OCI-LY7 (cell line): ENCODE data around the gene RNF166. TPM values are rescaled to one million over a fixed set of nuclear protein-coding genes. Genes with fewer than 3 reads are reported as not detected.

Experiments
- BruUV-seq: library from RNA; stranded (reverse); fragments of 400-500 nt; replicated peaks from 2 replicates; lab custom pipeline; 2021; lab: Mats Ljungman, UMichigan
- CTCF ChIA-PET: fragments of 300-600 bp; sonication (Branson Sonifier 250); formaldehyde crosslinking; loops from one replicate; lab custom pipeline; 2022; ENCODE audit warnings: antibody characterized with exemption; ENCODE audit not compliant: unreplicated experiment; lab: Charles Lee
- POLR2A ChIA-PET: fragments of 300-600 bp; sonication (Branson Sonifier 250); formaldehyde crosslinking; loops from one replicate; lab custom pipeline; 2022; ENCODE audit warnings: antibody characterized with exemption; lab: Charles Lee
- DNase-seq: peaks from one replicate; pipeline ENCODE4 v3.0.0-alpha.2; 2015; ENCODE audit warnings: low spot score
- H2AFZ ChIP-seq: fragments of 200-600 bp; sonication (generic), shearing (Covaris generic); 2 replicates; pipeline ENCODE4 v1.6.1; 2014; ENCODE audit warnings: mild to moderate bottlenecking, antibody characterized with exemption, low read length, moderate library complexity
- H3K27ac ChIP-seq: fragments of 200-600 bp; sonication (generic); 2 replicates; pipeline ENCODE4 v1.5.1; 2014; ENCODE audit warnings: mixed run types, low read depth, mild to moderate bottlenecking, moderate library complexity, low read length, inconsistent platforms; ENCODE audit not compliant: poor library complexity, severe bottlenecking
- H3K36me3 ChIP-seq: fragments of 200-600 bp; sonication (generic); 2 replicates; pipeline ENCODE4 v1.6.1; 2014; ENCODE audit warnings: mild to moderate bottlenecking, antibody characterized with exemption, low read length, moderate library complexity, mixed read lengths; ENCODE audit not compliant: insufficient read depth
- H3K4me1 ChIP-seq: fragments of 200-600 bp; sonication (generic); 2 replicates; pipeline ENCODE4 v1.5.1; 2014; ENCODE audit warnings: mild to moderate bottlenecking, low read length; ENCODE audit not compliant: insufficient read depth, poor library complexity, severe bottlenecking
- H3K4me2 ChIP-seq: fragments of 200-600 bp; sonication (generic); 2 replicates; pipeline ENCODE4 v1.6.1; 2014; ENCODE audit warnings: mild to moderate bottlenecking, low read length
- H3K4me3 ChIP-seq: fragments of 200-600 bp; sonication (generic); 2 replicates; pipeline ENCODE4 v1.5.1; 2014; ENCODE audit warnings: mild to moderate bottlenecking, low read depth, low read length; ENCODE audit not compliant: poor library complexity, severe bottlenecking
- H3K79me2 ChIP-seq: fragments of 200-600 bp; sonication (generic); 2 replicates; pipeline ENCODE4 v1.6.1; 2016; ENCODE audit warnings: low read depth, mild to moderate bottlenecking, low read length, moderate library complexity, mixed read lengths; ENCODE audit not compliant: insufficient read depth
- H3K9me2 ChIP-seq: fragments of 200-600 bp; sonication (generic); 2 replicates; pipeline ENCODE4 v1.6.1; 2016; ENCODE audit warnings: mild to moderate bottlenecking, low read length, mixed read lengths; ENCODE audit not compliant: insufficient read depth
- H3K9me3 ChIP-seq: fragments of 200-600 bp; sonication (generic); 2 replicates; pipeline ENCODE4 v1.6.1; 2014; ENCODE audit warnings: mild to moderate bottlenecking, mixed run types, low read length, mixed read lengths
- H4K20me1 ChIP-seq: fragments of 200-600 bp; sonication (generic); 2 replicates; pipeline ENCODE4 v1.6.1; 2014; ENCODE audit warnings: mild to moderate bottlenecking, antibody characterized with exemption, low read length, moderate library complexity, mixed read lengths; ENCODE audit not compliant: insufficient read depth
- CTCF ChIP-seq: fragments of 200-600 bp; sonication (generic); conservative IDR thresholded peaks from 2 replicates; pipeline ENCODE4 v1.5.1; 2014; ENCODE audit warnings: mild to moderate bottlenecking, antibody characterized with exemption, low read length, moderate library complexity, mixed read lengths
- EZH2phosphoT487 ChIP-seq: fragments of 200-600 bp; sonication (generic); IDR thresholded peaks from 2 replicates; pipeline ENCODE4 v1.6.1; 2018; ENCODE audit warnings: low read depth, borderline replicate concordance, mild to moderate bottlenecking, mixed run types, antibody characterized with exemption, low read length, moderate library complexity, mixed read lengths
- intact Hi-C: fragments of 100-400 bp; cut with micrococcal nuclease; formaldehyde crosslinking; loops from one replicate; pipeline ENCODE4 v1.10.0; 2022; ENCODE audit not compliant: unreplicated experiment
- total RNA-seq, 2 experiments: library from RNA; depleted of rRNA in 1 of 2; stranded (reverse); fragments of >200 nt in 1 of 2; shearing (Covaris generic) in 1 of 2; gene quantifications; 2 replicates each; pipeline ENCODE4 v1.2.3, GENCODE V29; 2014 to 2022

Gene RNF166
- total RNA-seq, 2 experiments from 2014 or later = 52.4 to 56.2 TPM

- no peak for TF ChIP-seq EZH2phosphoT487
- no peak for TF ChIP-seq CTCF
- H3K4me3 ChIP-seq = peak overlapping the region; percentile 86
- no peaks in the 10 kb centered on the region for H3K9me2 ChIP-seq
- peaks cover 29% of the 10 kb centered on the region; the same call in 1 of the 2 replicates for H3K79me2 ChIP-seq
- no peaks in the 10 kb centered on the region for H4K20me1 ChIP-seq
- H3K9me3 ChIP-seq = no peaks in the 10 kb centered on the region
- H3K27ac ChIP-seq = peak overlapping the region; percentile 88
- peak overlapping the region; percentile 79 for H3K4me2 ChIP-seq
- H3K36me3 ChIP-seq = peaks cover 18% of the 10 kb centered on the region
- peaks cover 31% of the 10 kb centered on the region for H3K4me1 ChIP-seq
- POLR2A ChIA-PET = interaction anchor here (0.6 to 1.9 kb wide), 7 partner anchors 9 to 494 kb away, joined by 3 to 11 read pairs (median 3); partner anchors contain the start of gene ZC3H18
- BruUV-seq = TSS peak; percentile 67
- no peak overlapping the region; the same call in 1 of the 2 replicates for H2AFZ ChIP-seq
- CTCF ChIA-PET = interaction anchor here (1.6 kb wide), 1 partner anchor 9 kb away, joined by 4 read pairs; no protein-coding TSS in a partner anchor
- no peak for DNase-seq
- intact Hi-C loops = loop anchor here (10.0 kb wide), 1 partner anchor 211 kb away; the partner anchor contains the start of gene ZFPM1
Observed at GRCh38 chr16:88665570-88665969, 40.6 kb downstream of the RNF166 start.

GRCh38 chr16:88665148-88665547 is 41.1 kb downstream of the RNF166 start:
- no peak overlapping the region; the same call in 1 of the 2 replicates for H2AFZ ChIP-seq

More at GRCh38 chr16:88665148-88665547, 41.1 kb downstream of the RNF166 start:
- intact Hi-C loops = loop anchor here (10.0 kb wide), 1 partner anchor 210 kb away; the partner anchor contains the start of gene ZFPM1
- peaks cover 33% of the 10 kb centered on the region; the same call in 1 of the 2 replicates for H3K79me2 ChIP-seq
- H3K4me1 ChIP-seq = peaks cover 31% of the 10 kb centered on the region
- no peaks in the 10 kb centered on the region for H4K20me1 ChIP-seq
- POLR2A ChIA-PET = interaction anchor here (0.7 to 1.9 kb wide), 4 partner anchors 10 to 494 kb away, joined by 3 to 11 read pairs (median 5); partner anchors contain the start of gene ZC3H18
- TF ChIP-seq EZH2phosphoT487 (no peak), CTCF (no peak)
- peak; percentile 87 for DNase-seq
- CTCF ChIA-PET = interaction anchor here (1.6 kb wide), 1 partner anchor 10 kb away, joined by 4 read pairs; no protein-coding TSS in a partner anchor
- no peaks in the 10 kb centered on the region for H3K9me3 ChIP-seq
- peak overlapping the region; percentile 88 for H3K27ac ChIP-seq
- peak overlapping the region; percentile 86 for H3K4me3 ChIP-seq
- no peaks in the 10 kb centered on the region for H3K9me2 ChIP-seq
- peaks cover 20% of the 10 kb centered on the region for H3K36me3 ChIP-seq
- no TSS peak for BruUV-seq
- peak overlapping the region; percentile 79 for H3K4me2 ChIP-seq
